Tongue (tissue), 2 donors: ENCODE results near the gene CERT1. TPM values are rescaled to one million over a fixed set of nuclear protein-coding genes. Genes with fewer than 3 reads are reported as not detected.
A peak's percentile ranks its signal among the peaks of the same experiment; 100 is the strongest.

Source experiments
- DNase-seq: peaks from one replicate; pipeline ENCODE4 v3.0.0-alpha.2; 2015
- total RNA-seq: library from RNA; depleted of rRNA; stranded (reverse); fragments of >200 nt; gene quantifications from one replicate; pipeline ENCODE4 v1.2.3, GENCODE V29; 2014

CERT1 gene
- total RNA-seq, 1 donor from 2014 or later = 62.2 TPM

- no peak for DNase-seq
These were observed 122.0 kb downstream of the CERT1 start for GRCh38 chr5:75389430-75389829.

GRCh38 chr5:75387806-75388205, 123.6 kb downstream of the CERT1 start:
- no peak for DNase-seq

GRCh38 chr5:75384218-75384617, 127.2 kb downstream of the CERT1 start:
- DNase-seq = no peak

DNA sequence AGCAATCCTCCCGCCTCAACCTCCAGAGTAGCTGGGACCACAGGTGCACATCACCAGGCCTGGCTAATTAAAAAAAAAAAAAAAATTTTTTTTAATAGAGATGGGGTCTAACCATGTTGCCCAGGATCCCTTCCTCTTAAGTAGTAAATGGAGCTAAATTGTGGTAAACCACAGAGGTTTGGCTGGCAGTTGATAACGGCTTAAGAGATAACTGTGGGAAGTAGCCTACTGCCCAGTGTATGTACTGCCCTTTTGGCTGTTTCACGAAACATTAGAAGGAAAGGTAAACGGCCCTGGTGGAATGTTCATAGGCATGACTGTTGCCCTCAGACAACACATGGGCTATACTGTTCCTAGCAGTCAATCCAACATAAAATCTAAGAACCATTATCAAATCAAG, 130.0 kb downstream of the CERT1 start:
- DNase-seq = no peak

DNA sequence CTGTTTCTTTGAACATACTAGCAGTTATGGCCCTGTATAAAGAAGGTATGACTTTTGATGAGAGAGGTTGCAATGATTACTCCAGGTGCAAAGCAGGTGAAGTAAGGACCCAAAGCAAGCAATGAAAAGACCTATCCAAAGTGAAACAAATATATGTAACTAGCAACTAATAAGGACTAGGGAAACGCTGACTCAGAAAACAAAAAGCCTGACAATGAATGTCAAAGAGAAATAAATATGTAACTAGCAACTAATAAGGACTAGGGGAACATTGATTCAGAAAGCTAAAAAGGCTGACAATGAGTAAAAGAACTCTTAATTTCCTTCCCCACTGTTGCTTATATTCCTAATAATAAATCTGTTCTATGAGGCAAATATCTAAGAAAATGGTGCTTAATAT, 131.3 kb downstream of the CERT1 start:
- DNase-seq = no peak

- DNase-seq = no peak
These were observed 136.0 kb downstream of the CERT1 start for GRCh38 chr5:75375414-75375813.

DNA sequence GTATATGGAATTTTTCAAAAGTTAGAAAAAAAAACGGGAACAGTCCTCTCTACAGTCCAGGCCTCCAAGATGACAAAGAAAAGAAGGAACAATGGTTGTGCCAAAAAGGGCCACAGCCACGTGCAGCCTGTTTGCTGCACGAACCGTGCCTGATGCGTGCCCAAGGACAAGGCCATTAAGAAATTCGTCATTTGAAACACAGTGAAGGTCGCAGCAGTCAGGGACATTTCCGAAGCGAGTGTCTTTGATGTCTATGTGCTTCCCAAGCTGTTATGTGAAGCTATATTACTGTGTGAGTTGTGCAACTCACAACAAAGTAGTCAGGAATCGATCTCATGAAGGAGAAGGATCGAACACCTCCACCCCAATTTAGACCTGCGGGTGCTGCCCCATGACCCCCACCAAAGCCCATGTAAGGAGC, 137.0 kb downstream of the CERT1 start:
- DNase-seq = peak; percentile 27

- DNase-seq = no peak
These were observed 137.6 kb downstream of the CERT1 start for GRCh38 chr5:75373862-75374261.

DNA sequence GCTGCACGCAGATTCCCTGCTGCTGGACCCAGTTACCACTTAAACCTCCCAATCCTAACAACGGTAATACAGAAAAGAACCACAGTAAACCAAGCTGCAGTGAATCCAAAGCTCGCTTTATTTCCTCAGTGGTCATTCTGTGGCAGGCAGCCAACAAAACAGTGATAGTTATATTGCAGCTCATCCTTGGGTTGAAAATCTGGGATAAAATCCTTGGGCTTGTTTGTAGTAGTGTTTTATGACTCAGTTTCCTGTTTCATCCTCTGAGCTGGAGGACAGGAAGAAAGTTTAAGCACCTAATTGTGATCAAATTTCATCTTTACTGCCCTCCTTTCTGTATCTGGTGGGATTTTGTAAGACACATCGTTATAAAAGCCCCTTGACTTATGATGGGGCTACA, 143.0 kb downstream of the CERT1 start:
- no peak for DNase-seq

GRCh38 chr5:75367401-75367800, 144.0 kb downstream of the CERT1 start:
- no peak for DNase-seq

GRCh38 chr5:75366787-75367186, 144.6 kb downstream of the CERT1 start:
- no peak for DNase-seq

GRCh38 chr5:75365740-75366139, 145.7 kb downstream of the CERT1 start:
- DNase-seq = no peak

- no peak for DNase-seq
These were observed 146.7 kb downstream of the CERT1 start for GRCh38 chr5:75364571-75365280.

GRCh38 chr5:75363726-75364495, 147.5 kb downstream of the CERT1 start:
- DNase-seq = peak; percentile 48

- peak; percentile 79 for DNase-seq
These were observed 148.3 kb downstream of the CERT1 start for GRCh38 chr5:75363111-75363510.

DNA sequence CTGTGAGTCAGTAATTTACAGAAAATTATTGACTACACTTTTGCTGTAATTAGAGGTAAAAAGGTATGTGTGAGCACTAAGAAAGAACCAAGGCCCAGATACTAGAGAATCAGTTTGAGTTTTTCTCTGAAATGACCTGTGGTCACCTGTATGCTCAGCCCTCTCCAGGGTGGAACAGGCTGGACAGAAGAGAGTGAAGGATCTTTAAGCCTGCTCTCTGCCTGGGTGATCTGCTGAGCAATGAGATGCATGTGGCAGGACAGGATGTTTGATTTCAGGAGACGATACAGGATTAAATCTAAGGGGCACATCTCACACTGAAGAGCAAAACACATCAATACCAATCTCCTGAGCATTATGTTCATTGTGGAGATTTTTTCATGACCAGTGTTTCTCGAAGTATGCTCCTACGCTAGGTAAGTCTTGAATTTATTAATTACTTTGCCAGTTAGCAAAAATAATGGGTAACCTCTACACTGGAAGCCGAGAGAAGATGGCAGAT, 148.9 kb downstream of the CERT1 start:
- DNase-seq = no peak

- no peak for DNase-seq
These were observed 150.1 kb downstream of the CERT1 start for GRCh38 chr5:75361310-75361709.

- no peak for DNase-seq
These were observed 153.3 kb downstream of the CERT1 start for GRCh38 chr5:75358117-75358516.

DNA sequence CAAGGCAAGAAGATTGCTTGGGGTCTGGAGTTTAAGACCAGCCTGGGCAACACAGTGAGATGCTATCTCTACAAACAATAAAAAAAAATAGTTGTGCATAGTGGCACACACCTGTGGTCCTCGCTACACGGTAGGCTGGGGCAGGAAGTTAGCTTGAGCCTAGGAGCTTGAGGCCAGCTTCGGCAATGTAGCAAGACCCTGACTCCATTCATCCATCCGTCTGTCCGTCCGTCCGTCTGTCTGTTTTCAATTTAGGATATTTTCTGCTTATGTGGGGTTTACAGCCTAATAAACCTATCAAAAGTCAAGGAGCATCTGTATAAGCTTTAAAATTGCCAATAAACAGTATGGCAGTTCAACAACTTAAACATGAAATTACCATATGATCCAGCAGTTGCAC, 154.7 kb downstream of the CERT1 start:
- DNase-seq = no peak

- DNase-seq = no peak
These were observed 156.2 kb downstream of the CERT1 start for GRCh38 chr5:75355236-75355635.

GRCh38 chr5:75351139-75351926, 160.1 kb downstream of the CERT1 start:
- no peak for DNase-seq

DNA sequence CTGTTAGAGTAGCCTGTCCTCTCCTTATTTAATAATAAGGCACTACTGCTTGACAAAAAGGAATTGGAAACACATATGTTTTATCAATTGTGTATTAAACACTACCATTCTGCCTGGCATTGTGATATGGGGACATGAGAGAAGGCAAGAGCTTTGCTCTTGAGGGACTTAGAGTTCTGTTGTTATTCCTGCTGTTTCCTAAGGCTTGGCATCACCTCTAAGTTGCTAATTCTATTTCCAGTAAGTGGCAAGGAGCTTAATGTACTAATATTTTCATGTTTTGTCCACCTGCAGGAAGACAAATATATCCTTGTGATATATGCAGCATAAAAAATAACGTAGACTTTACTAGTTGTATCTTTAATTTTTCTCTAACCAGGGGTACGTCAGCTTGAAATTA, 161.8 kb downstream of the CERT1 start:
- no peak for DNase-seq

- DNase-seq = no peak
These were observed 163.2 kb downstream of the CERT1 start for GRCh38 chr5:75348241-75348640.
